GM12864 (cell line): ENCODE results near the gene CGNL1.

Experiments
- DNase-seq: peaks from one replicate; pipeline ENCODE4 v3.0.0-alpha.2; 2011; ENCODE audit warnings: low read depth
- H3K4me3 ChIP-seq: 2 replicates; pipeline ENCODE4 v1.5.1; 2011; ENCODE audit warnings: mild to moderate bottlenecking, low read depth, low read length, control low read depth
- TF ChIP-seq, protein P1 (sequence below): IDR thresholded peaks from 2 replicates; pipeline ENCODE4 v1.5.1; 2011; ENCODE audit warnings: low read depth, mild to moderate bottlenecking, moderate library complexity, low read length, control low read depth, inconsistent platforms; ENCODE audit errors: missing control alignments

The CGNL1 gene

GRCh38 chr15:57357799-57358198 lies 18.5 kb upstream of the CGNL1 start:
- H3K4me3 ChIP-seq: no peak overlapping the region
- TF ChIP-seq, protein P1, sequence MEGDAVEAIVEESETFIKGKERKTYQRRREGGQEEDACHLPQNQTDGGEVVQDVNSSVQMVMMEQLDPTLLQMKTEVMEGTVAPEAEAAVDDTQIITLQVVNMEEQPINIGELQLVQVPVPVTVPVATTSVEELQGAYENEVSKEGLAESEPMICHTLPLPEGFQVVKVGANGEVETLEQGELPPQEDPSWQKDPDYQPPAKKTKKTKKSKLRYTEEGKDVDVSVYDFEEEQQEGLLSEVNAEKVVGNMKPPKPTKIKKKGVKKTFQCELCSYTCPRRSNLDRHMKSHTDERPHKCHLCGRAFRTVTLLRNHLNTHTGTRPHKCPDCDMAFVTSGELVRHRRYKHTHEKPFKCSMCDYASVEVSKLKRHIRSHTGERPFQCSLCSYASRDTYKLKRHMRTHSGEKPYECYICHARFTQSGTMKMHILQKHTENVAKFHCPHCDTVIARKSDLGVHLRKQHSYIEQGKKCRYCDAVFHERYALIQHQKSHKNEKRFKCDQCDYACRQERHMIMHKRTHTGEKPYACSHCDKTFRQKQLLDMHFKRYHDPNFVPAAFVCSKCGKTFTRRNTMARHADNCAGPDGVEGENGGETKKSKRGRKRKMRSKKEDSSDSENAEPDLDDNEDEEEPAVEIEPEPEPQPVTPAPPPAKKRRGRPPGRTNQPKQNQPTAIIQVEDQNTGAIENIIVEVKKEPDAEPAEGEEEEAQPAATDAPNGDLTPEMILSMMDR: no peak
- DNase-seq: no peak

- TF ChIP-seq, protein P1: no peak
- no peak for DNase-seq
- H3K4me3 ChIP-seq: no peak overlapping the region
These were observed 17.7 kb upstream of the CGNL1 start for GRCh38 chr15:57358571-57358970.

- no peak for DNase-seq
- TF ChIP-seq, protein P1: no peak
- H3K4me3 ChIP-seq: no peak overlapping the region
These were observed 12.6 kb upstream of the CGNL1 start for GRCh38 chr15:57363661-57364060.

- TF ChIP-seq, protein P1: no peak
- no peak overlapping the region for H3K4me3 ChIP-seq
- DNase-seq: no peak
These were observed 11.9 kb upstream of the CGNL1 start for GRCh38 chr15:57364282-57365007.

DNA sequence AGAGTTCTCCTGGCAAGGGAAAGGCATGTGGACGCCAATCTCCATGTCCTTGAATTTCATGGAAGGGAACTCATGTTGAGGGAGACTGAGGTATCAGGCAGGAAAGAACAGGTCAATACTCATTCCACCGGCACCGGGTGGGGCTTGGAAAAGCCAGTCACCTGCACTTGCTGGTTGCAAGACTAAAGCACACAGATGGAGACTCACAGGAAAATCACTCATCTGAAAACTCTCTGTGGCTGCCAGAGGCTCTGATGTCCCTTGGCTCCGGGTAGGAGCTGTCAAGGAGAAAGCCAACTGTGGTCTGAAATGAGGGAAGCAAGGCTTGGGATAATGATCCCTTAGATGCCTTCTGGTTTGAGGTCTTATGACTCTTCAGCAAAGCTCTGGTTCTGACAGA lies 8.7 kb upstream of the CGNL1 start:
- TF ChIP-seq, protein P1: no peak
- DNase-seq: no peak
- no peak overlapping the region for H3K4me3 ChIP-seq

- TF ChIP-seq, protein P1: no peak
- DNase-seq: no peak
- no peak overlapping the region for H3K4me3 ChIP-seq
These were observed 5.4 kb upstream of the CGNL1 start for GRCh38 chr15:57370929-57371328.
